H4 (cell line): Measurements from ENCODE around the gene ADRM1. TPM values are rescaled to one million over a fixed set of nuclear protein-coding genes. Genes with fewer than 3 reads are reported as not detected.

Experiments used
- DNase-seq: peaks from one replicate; pipeline ENCODE4 v3.0.0-alpha.2; 2015; ENCODE audit warnings: low spot score
- total RNA-seq: library from RNA; depleted of rRNA; stranded (reverse); fragments of >200 nt; shearing (Covaris generic); gene quantifications from 2 replicates; pipeline ENCODE4 v1.2.3, GENCODE V29; 2014; rRNA removed

The ADRM1 gene
- total RNA-seq, 1 experiment from 2014 or later: 180 TPM

DNA sequence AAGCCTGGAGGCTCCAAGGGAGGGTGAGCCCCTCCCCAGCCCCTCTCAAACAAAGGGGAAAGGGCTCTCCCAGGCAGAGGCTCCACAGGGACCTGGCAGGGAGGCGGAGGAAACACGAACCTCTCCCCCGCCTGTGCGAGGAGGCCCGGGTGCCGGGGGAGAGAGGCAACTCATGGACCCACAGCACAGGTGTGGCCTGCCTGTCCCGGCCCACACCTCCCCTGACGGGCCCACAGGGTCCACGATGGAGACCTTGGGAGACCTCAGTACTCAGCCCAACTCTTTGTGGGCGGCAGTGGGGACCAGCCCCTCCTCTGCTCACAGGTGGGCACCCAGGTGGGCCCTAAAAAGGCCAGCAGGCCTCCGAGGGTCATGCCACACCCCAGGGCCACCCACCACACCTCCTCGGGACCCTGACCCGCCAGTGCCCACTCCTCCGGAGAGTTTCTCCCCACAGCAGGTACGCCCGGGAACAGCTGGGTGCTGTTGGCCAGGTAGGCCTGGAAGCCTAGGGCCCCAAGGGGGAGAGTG, 52.1 kb downstream of the ADRM1 start:
- DNase-seq: no peak

DNA sequence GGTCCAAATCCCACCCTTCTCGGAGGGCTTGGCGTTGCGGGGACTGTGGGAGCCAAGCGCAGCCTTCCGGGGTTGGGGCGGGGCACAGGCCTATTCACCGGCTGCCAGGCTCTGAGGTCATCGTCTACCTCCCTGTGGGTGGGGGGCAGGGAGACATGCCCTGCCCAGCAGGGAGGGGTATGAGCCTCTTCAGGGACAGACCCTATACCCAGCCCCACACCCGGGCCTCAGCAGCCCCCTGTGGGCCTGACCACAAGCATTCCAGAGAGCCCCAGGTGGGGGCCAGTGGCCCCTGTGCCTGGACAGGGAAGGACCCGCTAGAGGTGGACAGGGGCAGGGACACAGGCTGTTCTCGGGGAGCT, 52.7 kb downstream of the ADRM1 start:
- no peak for DNase-seq

- no peak for DNase-seq
Observed at GRCh38 chr20:62355878-62356588, 53.2 kb downstream of the ADRM1 start.

DNA sequence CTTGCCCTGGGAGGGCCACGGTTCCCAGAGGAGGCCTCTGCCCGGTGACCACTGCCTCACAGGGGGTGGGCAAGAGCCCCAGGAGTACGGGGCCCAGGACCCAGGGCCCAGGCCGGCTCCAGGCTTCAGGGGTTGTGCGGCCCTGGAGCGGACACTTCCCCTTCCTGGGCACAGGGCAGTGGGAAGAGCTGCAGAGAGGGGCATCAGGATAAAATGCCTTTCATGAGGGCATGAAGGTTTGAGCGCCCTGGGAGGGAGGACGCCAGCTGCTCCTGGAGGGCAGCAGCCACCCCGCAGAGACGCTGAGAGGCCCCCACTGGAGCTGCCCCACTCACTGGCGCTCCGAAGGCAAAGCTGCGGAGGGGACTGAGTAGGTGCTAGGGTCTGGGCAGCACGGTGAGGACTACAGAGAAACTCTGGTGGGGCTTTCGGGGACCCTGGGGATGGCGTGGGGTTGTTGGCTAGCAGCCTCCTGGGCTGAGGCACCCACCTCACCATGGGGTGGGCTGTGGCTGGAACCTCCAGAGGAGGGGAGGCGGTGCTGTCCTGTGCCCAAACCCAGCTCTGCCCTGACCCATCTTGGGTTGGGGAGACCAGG, 53.9 kb downstream of the ADRM1 start:
- DNase-seq: no peak

- no peak for DNase-seq
Observed at GRCh38 chr20:62357187-62357667, 54.4 kb downstream of the ADRM1 start.

GRCh38 chr20:62357681-62358080, 54.9 kb downstream of the ADRM1 start:
- no peak for DNase-seq

Other genes starting within 250 kb of the ADRM1 start
- gene TAF4, start 237.1 kb upstream of the ADRM1 start, total RNA-seq: 2.0 and 4.9 TPM in 2 replicates
- gene LSM14B, start 180.5 kb upstream of the ADRM1 start, total RNA-seq: 29.3 and 36.7 TPM in 2 replicates
- gene PSMA7, start 159.6 kb upstream of the ADRM1 start, total RNA-seq: 694 and 771 TPM in 2 replicates
- gene SS18L1, start 159.2 kb upstream of the ADRM1 start, total RNA-seq: 3.3 TPM in 2 replicates
- gene MTG2, start 120.0 kb upstream of the ADRM1 start, total RNA-seq: 13.3 and 18.0 TPM in 2 replicates
- not detected in 2 replicates for gene HRH3, start 82.7 kb upstream of the ADRM1 start, total RNA-seq
- gene OSBPL2, start 64.5 kb upstream of the ADRM1 start, total RNA-seq: 12.5 and 17.7 TPM in 2 replicates
- gene LAMA5, start 64.3 kb downstream of the ADRM1 start, total RNA-seq: 4.4 and 4.5 TPM in 2 replicates
- gene RPS21, start 84.1 kb downstream of the ADRM1 start, total RNA-seq: 2,095 and 2,204 TPM in 2 replicates
- gene CABLES2, start 104.3 kb downstream of the ADRM1 start, total RNA-seq: 2.4 and 4.8 TPM in 2 replicates
- not detected in 2 replicates for gene RBBP8NL, start 124.5 kb downstream of the ADRM1 start, total RNA-seq
- 0.10 and 0.41 TPM in 2 replicates for gene GATA5, start 173.0 kb downstream of the ADRM1 start, total RNA-seq